IMR-90 (cell line): Measurements from ENCODE around the gene MIEF1. TPM values are rescaled to one million over a fixed set of nuclear protein-coding genes. Genes with fewer than 3 reads are reported as not detected.

Experiments used
- ATAC-seq: fragments of 200-7000 bp; cut with Tn5 transposase; 2 replicates; pipeline ENCODE4 v1.9.1; 2020; ENCODE audit warnings: low read depth, mild to moderate bottlenecking, moderate library complexity
- BruUV-seq: library from RNA; stranded (reverse); fragments of 400-500 nt; replicated peaks from 2 replicates; lab custom pipeline; 2021; lab: Mats Ljungman, UMichigan
- CTCF ChIA-PET: fragments of 300-600 bp; formaldehyde crosslinking; extraction: SDS; loops from one replicate; lab custom pipeline; 2021; ENCODE audit warnings: antibody characterized with exemption; lab: Yijun Ruan, JAX
- POLR2A ChIA-PET: fragments of 300-600 bp; sonication (Branson Sonifier 250); formaldehyde crosslinking; loops from one replicate; lab custom pipeline; 2022; ENCODE audit warnings: antibody characterized with exemption; ENCODE audit not compliant: unreplicated experiment; lab: Charles Lee
- DNase-seq: peaks from one replicate; pipeline ENCODE4 v3.0.0; 2013
- H2AFZ ChIP-seq: replicated peaks from 2 replicates; pipeline ENCODE3; 2013; ENCODE audit warnings: low read length, mild to moderate bottlenecking; ENCODE audit not compliant: poor library complexity
- H2AK5ac ChIP-seq: 2 replicates; pipeline ENCODE4 v1.6.1; 2013; ENCODE audit warnings: low read depth, low read length, inconsistent platforms
- H2AK9ac ChIP-seq: replicated peaks from 2 replicates; pipeline ENCODE3; 2013; ENCODE audit warnings: mild to moderate bottlenecking, low read depth, low read length, moderate library complexity; ENCODE audit not compliant: poor library complexity
- H2BK120ac ChIP-seq: 2 replicates; pipeline ENCODE4 v1.6.1; 2013; ENCODE audit warnings: low read depth, low read length, inconsistent platforms
- H2BK15ac ChIP-seq: 3 replicates; pipeline ENCODE4 v1.6.1; 2013; ENCODE audit warnings: low read depth, low read length, inconsistent platforms
- H2BK20ac ChIP-seq: 2 replicates; pipeline ENCODE4 v1.6.1; 2013; ENCODE audit warnings: low read depth, mild to moderate bottlenecking, inconsistent platforms, low read length, moderate library complexity
- H2BK5ac ChIP-seq: 2 replicates; pipeline ENCODE4 v1.6.1; 2013; ENCODE audit warnings: mild to moderate bottlenecking, low read depth, low read length, inconsistent platforms; ENCODE audit not compliant: poor library complexity, severe bottlenecking
- H3K14ac ChIP-seq: replicated peaks from 2 replicates; pipeline ENCODE4 v1.6.1; 2013; ENCODE audit warnings: low read depth, low read length, inconsistent platforms
- H3K18ac ChIP-seq: 2 replicates; pipeline ENCODE4 v1.6.1; 2013; ENCODE audit warnings: low read depth, low read length, control low read depth
- H3K23ac ChIP-seq: 2 replicates; pipeline ENCODE4 v1.6.1; 2013; ENCODE audit warnings: low read depth, low read length, inconsistent platforms
- H3K27ac ChIP-seq: 2 replicates; pipeline ENCODE4 v1.5.1; 2013; ENCODE audit warnings: mild to moderate bottlenecking, control low read depth, low read length; ENCODE audit not compliant: insufficient read depth
- H3K27me3 ChIP-seq: 2 replicates; pipeline ENCODE4 v1.6.1; 2013; ENCODE audit warnings: low read length; ENCODE audit not compliant: control insufficient read depth, insufficient read depth
- H3K36me3 ChIP-seq: 2 replicates; pipeline ENCODE4 v1.6.1; 2013; ENCODE audit warnings: low read length, mixed read lengths; ENCODE audit not compliant: control insufficient read depth, insufficient read depth
- H3K4ac ChIP-seq: 2 replicates; pipeline ENCODE4 v1.6.1; 2013; ENCODE audit warnings: low read depth, low read length, inconsistent platforms
- H3K4me1 ChIP-seq: 2 replicates; pipeline ENCODE4 v1.6.1; 2013; ENCODE audit warnings: low read length, mixed read lengths; ENCODE audit not compliant: control insufficient read depth, insufficient read depth
- H3K4me2 ChIP-seq: 2 replicates; pipeline ENCODE4 v1.6.1; 2013; ENCODE audit warnings: low read depth, mild to moderate bottlenecking, control low read depth, low read length, moderate library complexity
- H3K4me3 ChIP-seq: 2 replicates; pipeline ENCODE4 v1.5.1; 2013; ENCODE audit warnings: low read depth, mild to moderate bottlenecking, control low read depth, low read length, moderate library complexity; ENCODE audit not compliant: insufficient read depth
- H3K56ac ChIP-seq: 2 replicates; pipeline ENCODE4 v1.6.1; 2013; ENCODE audit warnings: low read length, inconsistent platforms; ENCODE audit not compliant: insufficient read depth; ENCODE audit errors: extremely low read depth
- H3K79me1 ChIP-seq, 2 experiments: 2 replicates each; pipeline ENCODE4 v1.6.1; 2013; ENCODE audit warnings: low read length in 2 of 2, inconsistent platforms in 1 of 2, low read depth in 1 of 2
- H3K9ac ChIP-seq: 2 replicates; pipeline ENCODE4 v1.6.1; 2013; ENCODE audit warnings: low read depth, low read length, control low read depth
- H3K9me1 ChIP-seq: 2 replicates; pipeline ENCODE4 v1.6.1; 2013; ENCODE audit warnings: low read length, inconsistent platforms; ENCODE audit not compliant: insufficient read depth
- H3K9me3 ChIP-seq: 2 replicates; pipeline ENCODE4 v1.6.1; 2013; ENCODE audit warnings: low read length; ENCODE audit not compliant: control insufficient read depth, insufficient read depth
- H4K20me1 ChIP-seq: 2 replicates; pipeline ENCODE4 v1.6.1; 2013; ENCODE audit warnings: low read length, inconsistent platforms; ENCODE audit not compliant: insufficient read depth
- H4K5ac ChIP-seq: 2 replicates; pipeline ENCODE4 v1.6.1; 2013; ENCODE audit warnings: mild to moderate bottlenecking, low read depth, low read length, control low read depth
- H4K8ac ChIP-seq, 2 experiments: 2 replicates each; pipeline ENCODE4 v1.6.1; 2013; ENCODE audit warnings: low read depth in 2 of 2, low read length in 2 of 2, control low read depth in 1 of 2, inconsistent platforms in 1 of 2
- H4K91ac ChIP-seq: 2 replicates; pipeline ENCODE4 v1.6.1; 2013; ENCODE audit warnings: low read depth, low read length, inconsistent platforms; ENCODE audit not compliant: insufficient read depth
- BHLHE40 ChIP-seq: fragments of 150-350 bp; IDR thresholded peaks from 2 replicates; pipeline ENCODE4 v1.6.1; 2016; ENCODE audit warnings: mild to moderate bottlenecking, low read depth, low read length
- CEBPB ChIP-seq: IDR thresholded peaks from 2 replicates; pipeline ENCODE4 v1.6.1; 2012; ENCODE audit warnings: low read depth, low read length, improper control_type of control experiment
- CHD1 ChIP-seq: IDR thresholded peaks from 2 replicates; pipeline ENCODE4 v1.6.1; 2012; ENCODE audit warnings: low read depth, low read length, improper control_type of control experiment
- MAFK ChIP-seq: IDR thresholded peaks from 2 replicates; pipeline ENCODE4 v1.6.1; 2012; ENCODE audit warnings: low read depth, low read length, improper control_type of control experiment
- MAZ ChIP-seq: IDR thresholded peaks from 2 replicates; pipeline ENCODE4 v1.6.1; 2012; ENCODE audit warnings: low read depth, mild to moderate bottlenecking, low read length, improper control_type of control experiment, moderate library complexity, borderline replicate concordance
- NFE2L2 ChIP-seq: fragments of 150-350 bp; IDR thresholded peaks from 2 replicates; pipeline ENCODE4 v1.6.1; 2016; ENCODE audit warnings: low read depth, mild to moderate bottlenecking, low read length
- POLR2A ChIP-seq: IDR thresholded peaks from 2 replicates; pipeline ENCODE4 v1.6.1; 2012; ENCODE audit warnings: mild to moderate bottlenecking, low read depth, low read length
- RAD21 ChIP-seq: IDR thresholded peaks from 2 replicates; pipeline ENCODE4 v1.6.1; 2012; ENCODE audit warnings: low read length, improper control_type of control experiment
- RCOR1 ChIP-seq: IDR thresholded peaks from 2 replicates; pipeline ENCODE4 v1.6.1; 2012; ENCODE audit warnings: mild to moderate bottlenecking, low read length, improper control_type of control experiment; ENCODE audit not compliant: insufficient replicate concordance
- RFX5 ChIP-seq: IDR thresholded peaks from 2 replicates; pipeline ENCODE4 v1.8.0; 2012; ENCODE audit warnings: low read depth, mild to moderate bottlenecking, low read length, moderate library complexity
- SMC3 ChIP-seq: fragments of 150-350 bp; IDR thresholded peaks from 2 replicates; pipeline ENCODE4 v1.6.1; 2016; ENCODE audit warnings: low read depth, mild to moderate bottlenecking, antibody characterized with exemption, low read length, moderate library complexity
- WGBS, 2 experiments: methylation state at CpG; one replicate each; pipeline versions ENCODE4 v1.1.5 to v1.1.7; 2013; ENCODE audit warnings: missing lambda C conversion rate in 2 of 2; ENCODE audit not compliant: insufficient read length in 1 of 2; ENCODE audit errors: extremely low coverage in 2 of 2; 5-methylcytosine and 5-hydroxymethylcytosine counted together
- dilution Hi-C: fragments of 300-500 bp; cut with HindIII; formaldehyde crosslinking; loops from one replicate; pipeline ENCODE4 v1.14.3; 2018; ENCODE audit warnings: low sequenced_read_pairs; ENCODE audit not compliant: unreplicated experiment
- in situ Hi-C: fragments of 300-500 bp; cut with MboI; formaldehyde crosslinking; loops from 3 replicates; pipeline ENCODE4 v1.14.3; 2019; ENCODE audit warnings: low sequenced_read_pairs, inconsistent platforms, mixed read lengths
- intact Hi-C: fragments of 100-400 bp; cut with micrococcal nuclease; formaldehyde crosslinking; loops from 2 replicates; pipeline ENCODE4 v1.10.0; 2022
- polyA plus RNA-seq, 3 experiments: library from polyadenylated mRNA; depleted of rRNA; stranded (reverse); fragments of >200 nt; gene quantifications; 2 replicates each; pipeline ENCODE4 v1.2.3, GENCODE V29; 2012; ENCODE audit warnings: low replicate concordance in 1 of 3
- total RNA-seq: library from RNA; depleted of rRNA; stranded (reverse); fragments of >200 nt; gene quantifications from 2 replicates; pipeline ENCODE4 v1.2.3, GENCODE V29; 2012
- TF ChIP-seq, protein P1 (sequence below): fragments of 150-350 bp; IDR thresholded peaks from 2 replicates; pipeline ENCODE4 v1.6.1; 2017; ENCODE audit warnings: mild to moderate bottlenecking, antibody characterized with exemption, low read length, low read depth
- TF ChIP-seq, protein P2 (sequence below): conservative IDR thresholded peaks from 2 replicates; pipeline ENCODE4 v1.5.1; 2012; ENCODE audit warnings: mild to moderate bottlenecking, low read depth, low read length, improper control_type of control experiment

The MIEF1 gene
- total and polyA plus RNA-seq, 2 of the 4 experiments (the other 2 are of a cell fraction) = 9.7 to 16.9 TPM

DNA sequence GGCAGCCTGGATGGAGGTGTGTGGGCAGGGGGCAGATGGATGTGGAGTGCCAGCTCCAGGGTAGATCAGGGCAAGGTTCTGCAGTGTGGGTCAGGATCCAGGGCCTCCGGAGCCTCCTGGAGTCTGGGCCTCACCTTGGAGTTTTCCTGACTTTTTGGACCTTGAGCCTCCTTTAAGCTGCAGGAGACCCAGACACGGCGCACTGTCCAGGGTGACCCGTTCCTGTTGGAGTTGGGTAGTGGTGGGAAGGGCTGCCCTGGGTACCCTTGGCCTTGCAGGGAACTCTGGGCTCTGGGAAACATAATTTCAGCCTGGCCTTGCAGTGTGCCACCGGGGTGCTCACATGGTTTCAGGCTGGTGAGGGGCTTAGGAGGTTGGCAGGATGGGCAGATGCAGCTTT lies 28.2 kb upstream of the MIEF1 start:
- Histone ChIP-seq H3K4ac (peak overlapping the region; percentile 73), H3K9me1 (peaks cover 26% of the 10 kb centered on the region), H3K56ac (no peak overlapping the region), H3K27me3 (no peaks in the 10 kb centered on the region), H3K4me1 (peaks cover 40% of the 10 kb centered on the region), H2BK20ac (peak overlapping the region; percentile 75), H3K4me2 (no peak overlapping the region), H3K9ac (no peak overlapping the region), H3K18ac (0 out of 2 replicates have a peak overlapping the region, but pooled peaks have one; percentile 7), H2AK5ac (peak overlapping the region; percentile 55; the same call in 1 of the 2 replicates), H3K36me3 (no peaks in the 10 kb centered on the region), H3K27ac (peak overlapping the region; percentile 71; the same call in 1 of the 2 replicates), H2BK120ac (peak overlapping the region; percentile 70), H3K23ac (no peak overlapping the region), H2BK15ac (no peak overlapping the region), H4K20me1 (no peaks in the 10 kb centered on the region), H3K79me1 (no peaks in the 10 kb centered on the region), H3K9me3 (no peaks in the 10 kb centered on the region), H4K91ac (peak overlapping the region; percentile 69), H2AFZ (peak overlapping the region; percentile 60), H4K8ac (peak overlapping the region; percentile 39 to 71; a peak in 2 of 4 replicates), H2BK5ac (peak overlapping the region; percentile 68), H4K5ac (peak overlapping the region; percentile 46), H3K4me3 (no peak overlapping the region), H2AK9ac (peak overlapping the region; percentile 13), H3K14ac (peak overlapping the region; percentile 67)
- DNase-seq (no peak), ATAC-seq (no peak)
- WGBS, 2 experiments = 88% methylated on average over 1 of the region's 5 CpGs; no CpG with 5 or more reads in 1 of the 2 experiments
- ChIA-PET CTCF (no interaction called here), POLR2A (no interaction called here)
- BruUV-seq = no TSS peak
- no peak for TF ChIP-seq RAD21
- TF ChIP-seq BHLHE40 = no peak
- TF ChIP-seq MAFK = no peak
- TF ChIP-seq POLR2A = no peak
- no peak for TF ChIP-seq RFX5
- TF ChIP-seq RCOR1 = no peak
- TF ChIP-seq, protein P1, sequence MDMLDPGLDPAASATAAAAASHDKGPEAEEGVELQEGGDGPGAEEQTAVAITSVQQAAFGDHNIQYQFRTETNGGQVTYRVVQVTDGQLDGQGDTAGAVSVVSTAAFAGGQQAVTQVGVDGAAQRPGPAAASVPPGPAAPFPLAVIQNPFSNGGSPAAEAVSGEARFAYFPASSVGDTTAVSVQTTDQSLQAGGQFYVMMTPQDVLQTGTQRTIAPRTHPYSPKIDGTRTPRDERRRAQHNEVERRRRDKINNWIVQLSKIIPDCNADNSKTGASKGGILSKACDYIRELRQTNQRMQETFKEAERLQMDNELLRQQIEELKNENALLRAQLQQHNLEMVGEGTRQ = no peak
- TF ChIP-seq SMC3 = no peak
- TF ChIP-seq CHD1 = no peak
- TF ChIP-seq, protein P2, sequence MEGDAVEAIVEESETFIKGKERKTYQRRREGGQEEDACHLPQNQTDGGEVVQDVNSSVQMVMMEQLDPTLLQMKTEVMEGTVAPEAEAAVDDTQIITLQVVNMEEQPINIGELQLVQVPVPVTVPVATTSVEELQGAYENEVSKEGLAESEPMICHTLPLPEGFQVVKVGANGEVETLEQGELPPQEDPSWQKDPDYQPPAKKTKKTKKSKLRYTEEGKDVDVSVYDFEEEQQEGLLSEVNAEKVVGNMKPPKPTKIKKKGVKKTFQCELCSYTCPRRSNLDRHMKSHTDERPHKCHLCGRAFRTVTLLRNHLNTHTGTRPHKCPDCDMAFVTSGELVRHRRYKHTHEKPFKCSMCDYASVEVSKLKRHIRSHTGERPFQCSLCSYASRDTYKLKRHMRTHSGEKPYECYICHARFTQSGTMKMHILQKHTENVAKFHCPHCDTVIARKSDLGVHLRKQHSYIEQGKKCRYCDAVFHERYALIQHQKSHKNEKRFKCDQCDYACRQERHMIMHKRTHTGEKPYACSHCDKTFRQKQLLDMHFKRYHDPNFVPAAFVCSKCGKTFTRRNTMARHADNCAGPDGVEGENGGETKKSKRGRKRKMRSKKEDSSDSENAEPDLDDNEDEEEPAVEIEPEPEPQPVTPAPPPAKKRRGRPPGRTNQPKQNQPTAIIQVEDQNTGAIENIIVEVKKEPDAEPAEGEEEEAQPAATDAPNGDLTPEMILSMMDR = no peak
- TF ChIP-seq MAZ = no peak
- TF ChIP-seq CEBPB = no peak
- TF ChIP-seq NFE2L2 = no peak
- in situ Hi-C loops = no loop called here
- dilution Hi-C loops = no loop called here
- intact Hi-C loops = loop anchor here (1.0 kb wide), 1 partner anchor 20 kb away; no protein-coding TSS in a partner anchor
